GM18499 (cell line): ENCODE results near the gene CCDC85B.

Experiments
- ATAC-seq: cut with Tn5 transposase; IDR thresholded peaks from one replicate; pipeline ENCODE4 v1.9.1; 2021; ENCODE audit warnings: moderate number of reproducible peaks; ENCODE audit not compliant: insufficient read depth, unreplicated experiment

Gene CCDC85B

GRCh38 chr11:65900125-65900898 is 9.8 kb downstream of the CCDC85B start, which contains the start of gene FOSL1:
Gene FOSL1, minus strand, starts transcription at chr11:65900388. Its CDS starts 49 bp downstream, at chr11:65900339.
- peak; percentile 53 for ATAC-seq

GRCh38 chr11:65900899-65901180 is 10.4 kb downstream of the CCDC85B start:
- ATAC-seq, result no peak

- no peak for ATAC-seq
Observed at GRCh38 chr11:65903068-65903481, 12.6 kb downstream of the CCDC85B start.

- ATAC-seq, result no peak
Observed at GRCh38 chr11:65903715-65904114, 13.2 kb downstream of the CCDC85B start.

GRCh38 chr11:65906602-65907001 is 16.1 kb downstream of the CCDC85B start:
- ATAC-seq, result no peak

- no peak for ATAC-seq
Observed at GRCh38 chr11:65907878-65908277, 17.4 kb downstream of the CCDC85B start.

GRCh38 chr11:65911682-65912568 is 21.5 kb downstream of the CCDC85B start:
- no peak for ATAC-seq

- no peak for ATAC-seq
Observed at GRCh38 chr11:65912845-65913244, 22.4 kb downstream of the CCDC85B start.

- ATAC-seq, result no peak
Observed at GRCh38 chr11:65915101-65915820, 24.8 kb downstream of the CCDC85B start.

- ATAC-seq, result no peak
Observed at GRCh38 chr11:65915821-65916251, 25.4 kb downstream of the CCDC85B start.

GRCh38 chr11:65916391-65916790 is 25.9 kb downstream of the CCDC85B start:
- no peak for ATAC-seq

- no peak for ATAC-seq
Observed at GRCh38 chr11:65917077-65917433, 26.6 kb downstream of the CCDC85B start.

- no peak for ATAC-seq
Observed at GRCh38 chr11:65917434-65918210, 27.1 kb downstream of the CCDC85B start.

GRCh38 chr11:65918211-65919140 is 28.0 kb downstream of the CCDC85B start, which contains the start of gene C11orf68:
Gene C11orf68, minus strand, starts transcription at chr11:65919062. Its CDS starts 31 bp downstream, at chr11:65919031.
- no peak for ATAC-seq

GRCh38 chr11:65919141-65919572 is 28.7 kb downstream of the CCDC85B start, which contains the start of gene DRAP1:
Gene DRAP1, plus strand, starts transcription at chr11:65919426. Its CDS starts 76 bp downstream, at chr11:65919502.
- no peak for ATAC-seq

- ATAC-seq, result no peak
Observed at GRCh38 chr11:65919573-65920371, 29.3 kb downstream of the CCDC85B start.

GRCh38 chr11:65920372-65920802 is 29.9 kb downstream of the CCDC85B start:
- no peak for ATAC-seq

- no peak for ATAC-seq
Observed at GRCh38 chr11:65921033-65921555, 30.6 kb downstream of the CCDC85B start.
